ENCODE measurements around the gene FAM219B.

GRCh38 chr15:74858369-74858740, 48.3 kb downstream of the FAM219B start:
- TF ChIP-seq CTCF (IDR thresholded peaks at IDR 0.05; ENCODE audit: insufficient read depth, low read length, poor library complexity, severe bottlenecking) (no peak), EZH2phosphoT487 (conservative IDR thresholded peaks at IDR 0.05; ENCODE audit: low read length) (no peak)

All from SU-DHL-6 (cell line).